ENCODE results near the gene NHLRC4. TPM values are rescaled to one million over a fixed set of nuclear protein-coding genes. Genes with fewer than 3 reads are reported as not detected.

The NHLRC4 gene
- total RNA-seq, 2 donors from 2014 or later: 2.9 to 6.2 TPM

- Histone ChIP-seq H3K4me3 (no peak overlapping the region), H3K4me1 (replicated peaks) (peaks cover 8% of the 10 kb centered on the region), H3K27ac (no peak overlapping the region), H3K27me3 (replicated peaks; ENCODE audit: insufficient read depth) (no peaks in the 10 kb centered on the region), H3K36me3 (no peaks in the 10 kb centered on the region), H3K9me3 (no peaks in the 10 kb centered on the region)
- DNase-seq (ENCODE audit: low spot score): no peak
- intact Hi-C loops (cut with DNase I): no loop called here
- 89% methylated on average over 13 of the region's 13 CpGs for WGBS
- no peak for TF ChIP-seq POLR2A (IDR thresholded peaks at IDR 0.05)
- TF ChIP-seq POLR2AphosphoS5 (IDR thresholded peaks at IDR 0.05): no peak
- TF ChIP-seq, protein P1, sequence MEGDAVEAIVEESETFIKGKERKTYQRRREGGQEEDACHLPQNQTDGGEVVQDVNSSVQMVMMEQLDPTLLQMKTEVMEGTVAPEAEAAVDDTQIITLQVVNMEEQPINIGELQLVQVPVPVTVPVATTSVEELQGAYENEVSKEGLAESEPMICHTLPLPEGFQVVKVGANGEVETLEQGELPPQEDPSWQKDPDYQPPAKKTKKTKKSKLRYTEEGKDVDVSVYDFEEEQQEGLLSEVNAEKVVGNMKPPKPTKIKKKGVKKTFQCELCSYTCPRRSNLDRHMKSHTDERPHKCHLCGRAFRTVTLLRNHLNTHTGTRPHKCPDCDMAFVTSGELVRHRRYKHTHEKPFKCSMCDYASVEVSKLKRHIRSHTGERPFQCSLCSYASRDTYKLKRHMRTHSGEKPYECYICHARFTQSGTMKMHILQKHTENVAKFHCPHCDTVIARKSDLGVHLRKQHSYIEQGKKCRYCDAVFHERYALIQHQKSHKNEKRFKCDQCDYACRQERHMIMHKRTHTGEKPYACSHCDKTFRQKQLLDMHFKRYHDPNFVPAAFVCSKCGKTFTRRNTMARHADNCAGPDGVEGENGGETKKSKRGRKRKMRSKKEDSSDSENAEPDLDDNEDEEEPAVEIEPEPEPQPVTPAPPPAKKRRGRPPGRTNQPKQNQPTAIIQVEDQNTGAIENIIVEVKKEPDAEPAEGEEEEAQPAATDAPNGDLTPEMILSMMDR (IDR thresholded peaks at IDR 0.05): no peak
These were observed 46.0 kb upstream of the NHLRC4 start for GRCh38 chr16:520847-521246.

GRCh38 chr16:521381-522210, 45.2 kb upstream of the NHLRC4 start:
- no peaks in the 10 kb centered on the region for H3K27me3 ChIP-seq (replicated peaks; ENCODE audit: insufficient read depth)
- no peak for DNase-seq (ENCODE audit: low spot score)
- H3K9me3 ChIP-seq: no peaks in the 10 kb centered on the region
- no peak overlapping the region for H3K4me3 ChIP-seq
- intact Hi-C loops (cut with DNase I): no loop called here
- peaks cover 15% of the 10 kb centered on the region for H3K4me1 ChIP-seq (replicated peaks)
- TF ChIP-seq POLR2AphosphoS5 (IDR thresholded peaks at IDR 0.05) (no peak), POLR2A (IDR thresholded peaks at IDR 0.05) (no peak)
- TF ChIP-seq, protein P1 (IDR thresholded peaks at IDR 0.05): no peak
- H3K36me3 ChIP-seq: no peaks in the 10 kb centered on the region
- 76% methylated on average over 31 of the region's 34 CpGs for WGBS
- no peak overlapping the region for H3K27ac ChIP-seq

GRCh38 chr16:522320-523096, 44.3 kb upstream of the NHLRC4 start:
- intact Hi-C loops (cut with DNase I): no loop called here

DNA sequence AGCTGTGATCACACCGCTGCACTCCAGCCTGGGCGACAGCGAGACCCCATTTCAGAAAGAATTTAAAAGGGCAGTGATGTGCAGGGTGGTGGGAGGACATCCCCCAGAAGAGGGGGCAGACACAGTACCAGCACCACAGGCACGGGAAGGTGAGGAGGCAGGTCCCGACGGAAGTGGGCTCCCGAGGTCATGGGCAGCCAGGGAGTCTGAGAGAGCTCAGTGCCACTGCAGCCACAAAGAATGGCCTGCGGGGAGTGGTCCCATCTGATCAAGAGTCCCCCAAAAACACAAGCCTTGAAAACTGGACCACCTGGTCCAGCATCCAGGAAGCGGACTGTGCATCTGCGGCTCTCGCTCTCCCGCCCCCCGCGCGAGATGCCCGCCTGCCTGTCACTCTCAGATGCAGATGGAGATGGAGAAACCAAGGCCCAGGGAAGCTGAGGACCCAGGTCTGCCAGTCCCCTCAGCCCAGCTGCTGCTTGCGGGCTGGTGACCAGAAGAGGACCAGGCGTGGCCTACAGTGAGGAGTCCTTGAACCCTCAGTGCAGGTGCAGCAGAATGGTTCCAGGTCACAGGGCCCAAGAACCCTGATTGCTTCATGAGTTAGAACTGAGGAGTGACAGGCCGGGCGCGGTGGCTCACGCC, 43.6 kb upstream of the NHLRC4 start:
- Histone ChIP-seq H3K4me1 (replicated peaks) (peaks cover 15% of the 10 kb centered on the region), H3K9me3 (no peaks in the 10 kb centered on the region), H3K4me3 (no peak overlapping the region), H3K27me3 (replicated peaks; ENCODE audit: insufficient read depth) (no peaks in the 10 kb centered on the region), H3K36me3 (no peaks in the 10 kb centered on the region), H3K27ac (no peak overlapping the region)
- WGBS: 95% methylated on average over 22 of the region's 22 CpGs
- TF ChIP-seq POLR2A (IDR thresholded peaks at IDR 0.05): no peak
- TF ChIP-seq, protein P1 (IDR thresholded peaks at IDR 0.05): no peak
- no peak for TF ChIP-seq POLR2AphosphoS5 (IDR thresholded peaks at IDR 0.05)
- no peak for DNase-seq (ENCODE audit: low spot score)
- intact Hi-C loops (cut with DNase I): no loop called here

More at GRCh38 chr16:522320-523096, 44.3 kb upstream of the NHLRC4 start:
- Histone ChIP-seq H3K4me3 (no peak overlapping the region), H3K4me1 (replicated peaks) (peaks cover 15% of the 10 kb centered on the region), H3K9me3 (no peaks in the 10 kb centered on the region), H3K27me3 (replicated peaks; ENCODE audit: insufficient read depth) (no peaks in the 10 kb centered on the region), H3K36me3 (no peaks in the 10 kb centered on the region), H3K27ac (no peak overlapping the region)
- DNase-seq (ENCODE audit: low spot score): no peak
- 81% methylated on average over 23 of the region's 23 CpGs for WGBS
- TF ChIP-seq POLR2A (IDR thresholded peaks at IDR 0.05): no peak
